ENCODE data around the gene APBB1IP.

DNA sequence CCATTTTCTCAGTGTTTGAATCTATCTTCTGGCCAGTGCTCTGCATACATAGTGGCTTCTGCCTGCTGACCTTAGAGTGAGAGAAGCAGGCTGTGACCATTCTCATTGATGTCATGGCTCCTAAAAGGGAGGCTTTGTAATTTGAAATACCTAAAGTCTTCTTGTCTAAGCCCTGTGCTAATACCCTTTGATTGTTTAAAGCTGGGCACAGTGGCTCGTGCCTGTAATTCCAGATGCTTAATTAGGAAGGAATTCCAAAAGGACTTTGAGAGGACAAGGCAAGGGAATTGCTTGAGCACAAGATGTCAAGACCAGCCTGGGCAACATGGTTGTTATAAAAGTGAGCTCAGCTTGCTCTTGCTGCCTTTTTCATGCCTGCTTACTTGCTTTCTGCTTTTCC lies 81.7 kb downstream of the APBB1IP start:
- TF ChIP-seq, protein P1, sequence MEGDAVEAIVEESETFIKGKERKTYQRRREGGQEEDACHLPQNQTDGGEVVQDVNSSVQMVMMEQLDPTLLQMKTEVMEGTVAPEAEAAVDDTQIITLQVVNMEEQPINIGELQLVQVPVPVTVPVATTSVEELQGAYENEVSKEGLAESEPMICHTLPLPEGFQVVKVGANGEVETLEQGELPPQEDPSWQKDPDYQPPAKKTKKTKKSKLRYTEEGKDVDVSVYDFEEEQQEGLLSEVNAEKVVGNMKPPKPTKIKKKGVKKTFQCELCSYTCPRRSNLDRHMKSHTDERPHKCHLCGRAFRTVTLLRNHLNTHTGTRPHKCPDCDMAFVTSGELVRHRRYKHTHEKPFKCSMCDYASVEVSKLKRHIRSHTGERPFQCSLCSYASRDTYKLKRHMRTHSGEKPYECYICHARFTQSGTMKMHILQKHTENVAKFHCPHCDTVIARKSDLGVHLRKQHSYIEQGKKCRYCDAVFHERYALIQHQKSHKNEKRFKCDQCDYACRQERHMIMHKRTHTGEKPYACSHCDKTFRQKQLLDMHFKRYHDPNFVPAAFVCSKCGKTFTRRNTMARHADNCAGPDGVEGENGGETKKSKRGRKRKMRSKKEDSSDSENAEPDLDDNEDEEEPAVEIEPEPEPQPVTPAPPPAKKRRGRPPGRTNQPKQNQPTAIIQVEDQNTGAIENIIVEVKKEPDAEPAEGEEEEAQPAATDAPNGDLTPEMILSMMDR (IDR thresholded peaks at IDR 0.05; ENCODE audit: extremely low read depth in 1 of 2, insufficient read depth in 1 of 2, low read depth in 1 of 2, low read length in 2 of 2) = no peak
- TF ChIP-seq GATA2 (IDR thresholded peaks at IDR 0.05; ENCODE audit: insufficient read depth, insufficient read length, low read depth, low read length) = no peak
- no peak for TF ChIP-seq FOS (IDR thresholded peaks at IDR 0.05; ENCODE audit: borderline replicate concordance, insufficient read depth, low read length)
- no peak for TF ChIP-seq POLR2AphosphoS5 (IDR thresholded peaks at IDR 0.05; ENCODE audit: insufficient read depth, low read depth, low read length)
- no peak for TF ChIP-seq POLR2A (IDR thresholded peaks at IDR 0.05; ENCODE audit: low read depth, low read length)
- TF ChIP-seq EZH2 (IDR thresholded peaks at IDR 0.05; ENCODE audit: borderline replicate concordance, low read depth, low read length, severe bottlenecking) = no peak
